Measurements from ENCODE around the gene COL12A1.

The COL12A1 gene

GRCh38 chr6:75204959-75205775, 686 bp downstream of the COL12A1 start:
- Histone ChIP-seq H3K9me3 (ENCODE audit: insufficient read depth, low read length) (no peaks in the 10 kb centered on the region), H3K9ac (ENCODE audit: insufficient read length, low read depth) (peak overlapping the region; percentile 61), H3K4me3 (ENCODE audit: insufficient read length, low read depth) (peak overlapping the region; percentile 57), H3K36me3 (ENCODE audit: insufficient read depth, insufficient read length, low read length) (no peaks in the 10 kb centered on the region), H3K4me1 (ENCODE audit: insufficient read depth, insufficient read length) (no peaks in the 10 kb centered on the region), H3K27me3 (ENCODE audit: insufficient read depth, insufficient read length) (peaks cover 90% of the 10 kb centered on the region)
- no peak for DNase-seq (ENCODE audit: low read depth, low spot score)
- TF ChIP-seq SUZ12 (IDR thresholded peaks at IDR 0.05; ENCODE audit: extremely low read depth, insufficient read depth, insufficient read length) = no peak

GRCh38 chr6:75204217-75204958, 1.5 kb downstream of the COL12A1 start:
- peaks cover 83% of the 10 kb centered on the region for H3K27me3 ChIP-seq (ENCODE audit: insufficient read depth, insufficient read length)

GRCh38 chr6:75203721-75204120, 2.1 kb downstream of the COL12A1 start:
- DNase-seq (ENCODE audit: low read depth, low spot score) = no peak
- Histone ChIP-seq H3K36me3 (ENCODE audit: insufficient read depth, insufficient read length, low read length) (no peaks in the 10 kb centered on the region), H3K4me1 (ENCODE audit: insufficient read depth, insufficient read length) (no peaks in the 10 kb centered on the region), H3K9me3 (ENCODE audit: insufficient read depth, low read length) (no peaks in the 10 kb centered on the region), H3K27me3 (ENCODE audit: insufficient read depth, insufficient read length) (peaks cover 78% of the 10 kb centered on the region), H3K4me3 (ENCODE audit: insufficient read length, low read depth) (no peak overlapping the region), H3K9ac (ENCODE audit: insufficient read length, low read depth) (no peak overlapping the region)
- TF ChIP-seq YY1 (IDR thresholded peaks at IDR 0.05; ENCODE audit: insufficient read depth, insufficient read length) = no peak
- no peak for TF ChIP-seq SUZ12 (IDR thresholded peaks at IDR 0.05; ENCODE audit: extremely low read depth, insufficient read depth, insufficient read length)
- no peak for TF ChIP-seq ZNF274 (IDR thresholded peaks at IDR 0.05; ENCODE audit: low read depth, low read length)

More at GRCh38 chr6:75204217-75204958, 1.5 kb downstream of the COL12A1 start:
- H3K4me1 ChIP-seq (ENCODE audit: insufficient read depth, insufficient read length) = no peaks in the 10 kb centered on the region
- no peaks in the 10 kb centered on the region for H3K36me3 ChIP-seq (ENCODE audit: insufficient read depth, insufficient read length, low read length)
- H3K9me3 ChIP-seq (ENCODE audit: insufficient read depth, low read length) = no peaks in the 10 kb centered on the region
- peak overlapping the region; percentile 57 for H3K4me3 ChIP-seq (ENCODE audit: insufficient read length, low read depth)
- no peak for DNase-seq (ENCODE audit: low read depth, low spot score)
- TF ChIP-seq SUZ12 (IDR thresholded peaks at IDR 0.05; ENCODE audit: extremely low read depth, insufficient read depth, insufficient read length) (no peak), YY1 (IDR thresholded peaks at IDR 0.05; ENCODE audit: insufficient read depth, insufficient read length) (no peak), ZNF274 (IDR thresholded peaks at IDR 0.05; ENCODE audit: low read depth, low read length) (no peak)
- H3K9ac ChIP-seq (ENCODE audit: insufficient read length, low read depth) = peak overlapping the region; percentile 61

- TF ChIP-seq ZNF274 (IDR thresholded peaks at IDR 0.05; ENCODE audit: low read depth, low read length) (no peak), YY1 (IDR thresholded peaks at IDR 0.05; ENCODE audit: insufficient read depth, insufficient read length) (no peak), SUZ12 (IDR thresholded peaks at IDR 0.05; ENCODE audit: extremely low read depth, insufficient read depth, insufficient read length) (peak; percentile 37)
- Histone ChIP-seq H3K36me3 (ENCODE audit: insufficient read depth, insufficient read length, low read length) (no peaks in the 10 kb centered on the region), H3K4me3 (ENCODE audit: insufficient read length, low read depth) (peak overlapping the region; percentile 53), H3K9me3 (ENCODE audit: insufficient read depth, low read length) (no peaks in the 10 kb centered on the region), H3K27me3 (ENCODE audit: insufficient read depth, insufficient read length) (peaks cover 68% of the 10 kb centered on the region), H3K9ac (ENCODE audit: insufficient read length, low read depth) (no peak overlapping the region), H3K4me1 (ENCODE audit: insufficient read depth, insufficient read length) (no peaks in the 10 kb centered on the region)
- DNase-seq (ENCODE audit: low read depth, low spot score) = no peak
Measured at GRCh38 chr6:75202676-75203131, 3.1 kb downstream of the COL12A1 start.

- Histone ChIP-seq H3K27me3 (ENCODE audit: insufficient read depth, insufficient read length) (peaks cover 62% of the 10 kb centered on the region), H3K9me3 (ENCODE audit: insufficient read depth, low read length) (no peaks in the 10 kb centered on the region), H3K4me1 (ENCODE audit: insufficient read depth, insufficient read length) (no peaks in the 10 kb centered on the region), H3K9ac (ENCODE audit: insufficient read length, low read depth) (peak overlapping the region; percentile 70), H3K4me3 (ENCODE audit: insufficient read length, low read depth) (peak overlapping the region; percentile 53), H3K36me3 (ENCODE audit: insufficient read depth, insufficient read length, low read length) (no peaks in the 10 kb centered on the region)
- DNase-seq (ENCODE audit: low read depth, low spot score) = no peak
- TF ChIP-seq SUZ12 (IDR thresholded peaks at IDR 0.05; ENCODE audit: extremely low read depth, insufficient read depth, insufficient read length) (peak; percentile 71), YY1 (IDR thresholded peaks at IDR 0.05; ENCODE audit: insufficient read depth, insufficient read length) (no peak)
Measured at GRCh38 chr6:75201901-75202672, 3.8 kb downstream of the COL12A1 start.

GRCh38 chr6:75201021-75201420, 4.8 kb downstream of the COL12A1 start:
- Histone ChIP-seq H3K27me3 (ENCODE audit: insufficient read depth, insufficient read length) (peaks cover 51% of the 10 kb centered on the region), H3K4me1 (ENCODE audit: insufficient read depth, insufficient read length) (no peaks in the 10 kb centered on the region), H3K36me3 (ENCODE audit: insufficient read depth, insufficient read length, low read length) (no peaks in the 10 kb centered on the region), H3K9ac (ENCODE audit: insufficient read length, low read depth) (no peak overlapping the region), H3K4me3 (ENCODE audit: insufficient read length, low read depth) (no peak overlapping the region), H3K9me3 (ENCODE audit: insufficient read depth, low read length) (no peaks in the 10 kb centered on the region)
- TF ChIP-seq SUZ12 (IDR thresholded peaks at IDR 0.05; ENCODE audit: extremely low read depth, insufficient read depth, insufficient read length) (no peak), YY1 (IDR thresholded peaks at IDR 0.05; ENCODE audit: insufficient read depth, insufficient read length) (no peak), ZNF274 (IDR thresholded peaks at IDR 0.05; ENCODE audit: low read depth, low read length) (no peak)
- DNase-seq (ENCODE audit: low read depth, low spot score) = no peak
